Hindlimb muscle (tissue), 1 donor: Measurements from ENCODE around the gene SEC23A. TPM values are rescaled to one million over a fixed set of nuclear protein-coding genes. Genes with fewer than 3 reads are reported as not detected.
"Not testable (repeated sequence)": the region's sequence is repeated elsewhere in the genome, so short reads cannot be mapped to it uniquely, and the experiment has no call there.

Experiments
- DNase-seq: peaks from one replicate; pipeline ENCODE4 v3.0.0-alpha.2; 2013
- polyA plus RNA-seq: library from polyadenylated mRNA; unstranded; fragments of 120-200 nt; gene quantifications from one replicate; pipeline ENCODE4 v1.2.1, GENCODE V29; 2013; ENCODE audit not compliant: insufficient read length

The SEC23A gene
- polyA plus RNA-seq, 1 donor = 71.7 TPM

DNA sequence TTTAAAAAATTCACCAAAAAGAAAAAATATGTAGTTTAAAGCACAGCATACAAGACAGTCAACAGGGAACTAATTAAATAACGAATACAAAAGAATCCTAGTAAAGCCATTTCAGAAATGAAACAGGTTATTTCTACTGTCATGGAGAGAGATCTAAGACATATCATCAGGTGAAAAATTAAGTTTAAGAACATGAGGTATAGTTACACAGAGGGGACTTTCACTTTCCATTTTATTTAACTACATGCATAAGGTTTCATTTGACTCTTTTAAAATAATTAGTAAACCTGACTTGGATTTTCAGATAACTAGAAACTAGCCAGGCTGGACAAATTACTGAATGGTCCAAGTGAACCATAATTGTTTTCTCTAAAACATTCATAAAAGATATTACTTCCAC, 11.3 kb downstream of the SEC23A start:
- no peak for DNase-seq

- no peak for DNase-seq
Measured at GRCh38 chr14:39090548-39091111, 12.4 kb downstream of the SEC23A start.

DNA sequence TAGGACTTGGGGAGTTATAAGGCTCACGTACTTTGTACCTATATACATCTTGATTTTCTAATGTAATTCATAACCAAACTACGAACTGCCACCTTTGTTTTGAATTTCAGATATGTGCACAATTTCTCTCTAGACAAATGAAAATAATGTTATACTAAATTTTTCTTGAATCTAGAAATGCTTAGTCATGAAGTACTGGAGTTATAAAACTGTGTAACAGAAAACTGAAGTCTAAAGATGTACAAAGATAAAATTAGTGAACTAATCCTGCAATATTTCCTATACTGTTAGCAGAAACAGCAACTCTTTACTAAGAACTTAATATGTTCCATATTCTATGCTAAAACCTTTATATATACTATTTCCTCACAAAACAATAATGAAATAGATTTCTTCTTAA, 15.5 kb downstream of the SEC23A start:
- DNase-seq = no peak

- DNase-seq = no peak
Measured at GRCh38 chr14:39085933-39086332, 17.1 kb downstream of the SEC23A start.

- DNase-seq = no peak
Measured at GRCh38 chr14:39083127-39083526, 19.9 kb downstream of the SEC23A start.

DNA sequence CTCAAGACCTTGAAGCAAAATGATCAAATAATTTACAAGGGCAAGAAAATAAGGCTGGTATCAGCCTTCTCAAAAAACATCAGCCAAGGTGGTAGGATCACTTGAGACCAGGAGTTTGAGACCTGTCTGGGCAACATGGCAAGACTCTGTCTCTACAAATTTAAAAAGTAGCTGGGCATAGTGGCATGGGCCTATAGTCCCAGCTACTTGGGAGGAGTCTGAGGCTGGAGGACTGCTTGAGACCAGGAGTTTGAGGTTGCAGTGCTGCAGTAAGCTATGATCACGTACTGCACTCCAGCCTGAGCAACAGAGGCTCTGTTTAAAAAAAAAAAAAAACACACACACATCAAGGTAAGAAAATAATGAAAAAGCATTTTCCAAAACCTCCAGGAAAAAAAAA, 22.1 kb downstream of the SEC23A start:
- DNase-seq = no peak

DNA sequence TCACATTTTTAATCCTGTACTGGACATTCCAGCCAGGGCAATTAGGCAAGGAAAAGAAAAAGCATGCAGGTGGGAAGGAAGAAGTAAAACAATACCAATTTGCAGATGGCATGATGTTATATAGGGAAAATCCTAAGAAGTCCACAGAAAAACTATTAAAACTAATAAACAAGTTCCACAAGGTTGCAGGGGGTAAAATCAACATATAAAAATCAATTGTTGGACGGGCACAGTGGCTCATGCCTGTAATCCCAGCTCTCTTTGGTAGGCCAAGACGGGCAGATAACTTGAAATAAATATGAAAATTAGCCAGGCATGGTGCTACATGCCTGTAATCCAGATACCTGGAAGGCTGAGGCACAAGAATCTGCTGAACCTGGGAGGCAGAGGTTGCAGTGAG, 31.9 kb downstream of the SEC23A start:
- DNase-seq = no peak

DNA sequence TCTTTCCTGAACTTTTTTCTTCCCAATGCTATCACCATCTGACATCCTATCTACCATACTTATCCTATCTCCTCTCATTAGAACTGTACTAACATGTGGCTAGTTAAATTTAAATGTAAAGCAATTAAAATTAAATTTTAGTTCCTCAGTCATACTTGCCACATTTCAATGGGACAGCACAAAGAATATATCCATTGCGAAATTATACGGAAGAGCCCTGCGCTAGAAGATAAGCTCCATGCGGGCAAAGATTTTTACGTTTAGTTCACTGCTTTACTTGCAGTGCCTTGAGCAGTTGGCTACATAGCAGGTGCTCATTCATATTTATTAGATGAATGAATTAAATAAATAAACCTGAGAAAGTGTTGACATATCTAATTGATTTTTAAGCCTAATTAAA, 33.1 kb downstream of the SEC23A start:
- DNase-seq = no peak

- DNase-seq = not testable (repeated sequence)
Measured at GRCh38 chr14:39069169-39069805, 33.7 kb downstream of the SEC23A start.

- DNase-seq = no peak
Measured at GRCh38 chr14:39060818-39061437, 42.1 kb downstream of the SEC23A start.

GRCh38 chr14:39055786-39056474, 47.1 kb downstream of the SEC23A start:
- no peak for DNase-seq

GRCh38 chr14:39052869-39053454, 50.1 kb downstream of the SEC23A start:
- not testable (repeated sequence) for DNase-seq

DNA sequence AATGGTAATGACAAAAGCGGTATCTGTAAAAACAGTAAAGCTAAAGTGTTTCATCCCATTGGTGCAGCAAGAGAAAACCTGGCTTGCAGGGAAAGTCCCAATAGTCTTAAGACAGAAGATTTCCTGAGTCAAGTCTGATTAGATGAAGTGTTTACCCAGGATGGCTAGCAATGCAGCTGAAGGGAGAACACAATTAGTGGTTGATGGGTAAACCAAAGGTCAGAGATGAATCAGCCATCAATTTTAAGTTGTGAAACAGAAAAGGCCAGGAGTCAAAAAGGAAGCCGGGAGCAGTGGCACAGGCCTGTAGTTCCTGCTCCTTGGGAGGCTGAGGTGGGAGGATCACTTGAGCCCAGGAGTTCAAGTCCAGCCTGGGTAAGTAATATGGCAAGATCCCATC, 52.6 kb downstream of the SEC23A start:
- DNase-seq = no peak

GRCh38 chr14:39045889-39046288, 57.1 kb downstream of the SEC23A start:
- not testable (repeated sequence) for DNase-seq

DNA sequence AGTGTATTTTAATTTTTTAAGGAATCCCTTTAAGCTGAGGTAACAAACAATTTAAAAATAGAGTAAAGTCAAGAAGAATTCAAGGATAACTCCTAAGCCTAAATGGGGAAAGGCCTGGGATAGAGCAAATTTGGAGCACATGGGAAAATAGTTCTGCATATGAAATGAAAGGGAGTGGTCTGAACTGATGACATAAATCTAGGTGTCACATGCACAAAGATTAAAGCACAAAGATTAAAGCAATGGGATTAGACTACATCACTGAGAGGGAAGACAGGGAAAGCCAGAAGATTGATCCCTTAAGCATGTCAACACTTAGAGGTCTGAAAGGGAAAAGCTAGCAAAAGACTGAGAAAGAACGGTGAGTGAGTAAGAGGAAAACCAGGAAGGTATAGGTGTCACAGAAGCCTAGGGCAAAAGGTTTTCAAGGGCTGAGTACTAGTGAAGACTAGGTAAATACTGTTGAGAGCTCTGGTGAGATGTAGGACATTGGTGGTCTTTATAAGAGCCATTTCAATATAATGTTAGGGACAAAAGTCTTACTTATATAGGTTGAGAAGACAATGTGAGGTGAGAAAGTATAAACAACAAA, 59.6 kb downstream of the SEC23A start:
- DNase-seq = no peak

DNA sequence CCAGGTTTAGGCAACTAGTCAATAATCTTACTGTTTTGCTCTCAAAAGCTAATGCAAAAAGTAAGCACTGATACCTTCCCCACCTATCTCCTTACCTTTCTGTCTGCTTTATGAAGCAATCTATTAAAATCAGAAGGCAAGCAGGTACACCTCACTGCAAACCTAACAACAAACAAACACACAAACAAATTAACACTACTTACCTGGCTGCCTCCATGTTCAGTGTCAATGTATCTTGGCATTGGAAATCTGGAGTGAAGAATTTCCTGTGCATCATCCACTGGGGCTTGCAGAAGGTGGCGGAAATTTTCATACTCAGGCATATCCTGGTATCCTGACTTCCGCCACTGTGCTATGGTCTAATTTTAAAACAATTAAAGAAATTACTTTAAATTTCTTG, 62.5 kb downstream of the SEC23A start:
- DNase-seq = no peak

- no peak for DNase-seq
Measured at GRCh38 chr14:39038542-39038941, 64.5 kb downstream of the SEC23A start.

- DNase-seq = no peak
Measured at GRCh38 chr14:39036760-39037159, 66.3 kb downstream of the SEC23A start.

DNA sequence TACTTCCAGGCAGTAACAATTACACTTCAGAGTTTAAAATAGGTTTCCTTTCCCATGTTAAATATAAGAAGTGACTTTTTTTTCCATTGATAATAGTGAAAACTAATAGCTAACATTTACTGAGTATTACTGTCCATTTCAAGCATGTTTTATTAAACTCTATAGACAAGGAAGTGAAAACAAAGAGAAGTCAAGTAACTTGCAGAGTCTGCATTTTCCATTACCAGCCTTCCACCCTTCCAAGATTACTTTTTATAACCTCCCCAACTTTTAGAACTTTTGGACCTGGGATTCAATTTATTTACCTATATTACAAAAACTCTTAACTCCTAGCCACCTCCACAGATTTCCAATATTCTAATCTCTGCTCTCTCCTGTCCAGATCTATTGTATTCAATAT, 67.7 kb downstream of the SEC23A start:
- DNase-seq = no peak

GRCh38 chr14:39034481-39035296, 68.3 kb downstream of the SEC23A start:
- DNase-seq = no peak

DNA sequence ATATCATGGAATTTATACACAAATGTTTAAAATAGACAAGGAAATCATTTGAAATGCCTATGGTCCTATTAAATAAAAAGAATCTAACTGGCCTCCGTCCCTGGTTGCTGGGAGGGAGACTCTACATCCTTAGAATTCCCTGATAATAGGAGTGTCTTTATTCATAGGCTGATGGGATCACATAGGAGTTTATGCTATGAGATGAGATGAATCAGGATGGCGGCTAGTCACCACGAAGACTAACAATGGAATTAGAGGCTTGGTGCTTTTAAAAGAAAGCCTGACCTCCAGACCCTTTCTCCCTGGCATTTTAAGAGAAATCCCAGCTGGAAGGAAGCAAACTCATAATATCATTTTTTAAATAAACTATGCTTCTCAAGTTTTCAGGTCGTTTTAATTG, 69.7 kb downstream of the SEC23A start:
- DNase-seq = no peak

DNA sequence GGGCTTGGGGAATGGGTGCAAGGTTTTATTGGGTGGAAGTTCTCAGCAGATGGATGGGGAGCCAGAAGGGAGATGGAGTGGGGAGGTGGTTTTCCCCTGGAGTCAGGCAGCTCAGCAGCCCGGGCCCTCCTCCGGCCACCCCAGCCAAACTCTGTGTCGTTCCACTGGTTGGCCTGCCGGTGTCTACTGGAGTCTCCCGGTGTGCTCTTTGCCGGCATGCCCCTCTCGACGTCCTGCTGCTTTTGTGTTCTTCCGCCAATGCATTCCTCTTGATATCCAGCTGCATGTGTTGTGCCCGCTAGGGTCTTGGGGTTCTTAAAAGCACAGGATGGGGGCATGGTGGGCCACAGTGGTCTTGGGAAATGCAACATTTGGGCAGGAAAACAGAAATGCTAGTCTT, 72.8 kb downstream of the SEC23A start:
- no peak for DNase-seq
